Endodermal cell (in vitro differentiated cells): Measurements from ENCODE around the gene PAX8. TPM values are rescaled to one million over a fixed set of nuclear protein-coding genes. Genes with fewer than 3 reads are reported as not detected.

Experiments used
- DNase-seq: peaks from one replicate; pipeline ENCODE4 v3.0.0-alpha.2; 2017
- H3K27ac ChIP-seq: 2 replicates; pipeline ENCODE4 v1.5.1; 2013; ENCODE audit warnings: mild to moderate bottlenecking, low read depth, low read length, moderate library complexity
- H3K27me3 ChIP-seq: 2 replicates; pipeline ENCODE4 v1.6.1; 2013; ENCODE audit warnings: mild to moderate bottlenecking, low read length, moderate library complexity; ENCODE audit not compliant: insufficient read depth, control insufficient read depth, poor library complexity, severe bottlenecking
- H3K36me3 ChIP-seq: 2 replicates; pipeline ENCODE4 v1.7.0; 2013; ENCODE audit warnings: mild to moderate bottlenecking, low read length, moderate library complexity; ENCODE audit not compliant: control insufficient read depth, insufficient read depth
- H3K4me1 ChIP-seq: one replicate; pipeline ENCODE4 v1.7.0; 2013; ENCODE audit warnings: low read length; ENCODE audit not compliant: control insufficient read depth, insufficient read depth
- H3K4me3 ChIP-seq: 2 replicates; pipeline ENCODE4 v1.5.1; 2013; ENCODE audit warnings: mild to moderate bottlenecking, low read length, moderate library complexity
- H3K9ac ChIP-seq: 2 replicates; pipeline ENCODE4 v1.6.1; 2013; ENCODE audit warnings: mild to moderate bottlenecking, low read length, moderate library complexity; ENCODE audit not compliant: poor library complexity, severe bottlenecking; ENCODE audit errors: extremely low read depth
- H3K9me3 ChIP-seq: 2 replicates; pipeline ENCODE4 v1.6.1; 2013; ENCODE audit warnings: mild to moderate bottlenecking, low read length, moderate library complexity; ENCODE audit not compliant: control insufficient read depth
- H3K27ac Mint-ChIP-seq: 2 replicates; pipeline ENCODE4 v1.8.0; 2020; ENCODE audit warnings: mixed read lengths
- H3K27me3 Mint-ChIP-seq: 2 replicates; pipeline ENCODE4 v1.8.0; 2021; ENCODE audit warnings: mild to moderate bottlenecking, mixed read lengths; ENCODE audit not compliant: insufficient read depth
- H3K36me3 Mint-ChIP-seq: 2 replicates; pipeline ENCODE4 v1.8.0; 2020; ENCODE audit warnings: low read depth, mixed read lengths
- H3K4me1 Mint-ChIP-seq: 2 replicates; pipeline ENCODE4 v1.8.0; 2020; ENCODE audit warnings: mixed read lengths
- H3K4me3 Mint-ChIP-seq: 2 replicates; pipeline ENCODE4 v1.8.0; 2020; ENCODE audit warnings: mild to moderate bottlenecking, moderate library complexity, mixed read lengths
- H3K9me3 Mint-ChIP-seq: 2 replicates; pipeline ENCODE4 v1.8.0; 2020; ENCODE audit warnings: mild to moderate bottlenecking, mixed read lengths
- WGBS, 2 experiments: methylation state at CpG; one replicate each; pipeline versions ENCODE4 v1.1.5 to v1.1.7; 2013; ENCODE audit warnings: missing lambda C conversion rate in 2 of 2, mixed read lengths in 1 of 2; ENCODE audit not compliant: insufficient coverage in 1 of 2, insufficient read length in 1 of 2; 5-methylcytosine and 5-hydroxymethylcytosine counted together
- total RNA-seq, 2 donors: library from RNA; stranded (reverse); fragmentation: NEBNext Ultra II Directional in 1 of 2; extraction: Animal tissue kit (Norgen Biotek cat#: 25700) in 1 of 2; gene quantifications; 2 replicates in 1 of 2; 3 replicates in 1 of 2; pipeline ENCODE4 v1.2.1, GENCODE V29; 2021
- TF ChIP-seq, protein P1 (sequence below): fragments of 200-600 bp; sonication (generic); conservative IDR thresholded peaks from 2 replicates; pipeline ENCODE4 v1.5.0; 2021; ENCODE audit warnings: antibody characterized with exemption, mild to moderate bottlenecking

Gene PAX8
- total RNA-seq, 2 donors from 2014 or later: 0.09 to 0.11 TPM

GRCh38 chr2:113220970-113221708, 57.6 kb downstream of the PAX8 start:
- Mint-ChIP-seq H3K9me3 (no peaks in the 10 kb centered on the region), H3K4me1 (peaks cover 31% of the 10 kb centered on the region), H3K36me3 (no peaks in the 10 kb centered on the region), H3K27ac (no peak overlapping the region), H3K27me3 (no peaks in the 10 kb centered on the region), H3K4me3 (no peak overlapping the region)
- TF ChIP-seq, protein P1, sequence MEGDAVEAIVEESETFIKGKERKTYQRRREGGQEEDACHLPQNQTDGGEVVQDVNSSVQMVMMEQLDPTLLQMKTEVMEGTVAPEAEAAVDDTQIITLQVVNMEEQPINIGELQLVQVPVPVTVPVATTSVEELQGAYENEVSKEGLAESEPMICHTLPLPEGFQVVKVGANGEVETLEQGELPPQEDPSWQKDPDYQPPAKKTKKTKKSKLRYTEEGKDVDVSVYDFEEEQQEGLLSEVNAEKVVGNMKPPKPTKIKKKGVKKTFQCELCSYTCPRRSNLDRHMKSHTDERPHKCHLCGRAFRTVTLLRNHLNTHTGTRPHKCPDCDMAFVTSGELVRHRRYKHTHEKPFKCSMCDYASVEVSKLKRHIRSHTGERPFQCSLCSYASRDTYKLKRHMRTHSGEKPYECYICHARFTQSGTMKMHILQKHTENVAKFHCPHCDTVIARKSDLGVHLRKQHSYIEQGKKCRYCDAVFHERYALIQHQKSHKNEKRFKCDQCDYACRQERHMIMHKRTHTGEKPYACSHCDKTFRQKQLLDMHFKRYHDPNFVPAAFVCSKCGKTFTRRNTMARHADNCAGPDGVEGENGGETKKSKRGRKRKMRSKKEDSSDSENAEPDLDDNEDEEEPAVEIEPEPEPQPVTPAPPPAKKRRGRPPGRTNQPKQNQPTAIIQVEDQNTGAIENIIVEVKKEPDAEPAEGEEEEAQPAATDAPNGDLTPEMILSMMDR: no peak
- Histone ChIP-seq H3K4me1 (peaks cover 15% of the 10 kb centered on the region), H3K4me3 (no peak overlapping the region), H3K36me3 (no peaks in the 10 kb centered on the region), H3K9me3 (no peaks in the 10 kb centered on the region), H3K27me3 (no peaks in the 10 kb centered on the region), H3K9ac (no peak overlapping the region), H3K27ac (no peak overlapping the region)
- DNase-seq: no peak
- 88 to 100% methylated on average over 4 to 6 of the region's 6 CpGs for WGBS, 2 experiments

GRCh38 chr2:113219889-113220641, 58.7 kb downstream of the PAX8 start:
- Histone ChIP-seq H3K36me3 (no peaks in the 10 kb centered on the region), H3K27me3 (no peaks in the 10 kb centered on the region), H3K4me1 (peaks cover 11% of the 10 kb centered on the region), H3K4me3 (no peak overlapping the region), H3K9ac (no peak overlapping the region), H3K9me3 (no peaks in the 10 kb centered on the region), H3K27ac (no peak overlapping the region)
- Mint-ChIP-seq H3K4me3 (no peak overlapping the region), H3K27ac (no peak overlapping the region), H3K4me1 (peaks cover 31% of the 10 kb centered on the region), H3K9me3 (no peaks in the 10 kb centered on the region), H3K27me3 (no peaks in the 10 kb centered on the region), H3K36me3 (no peaks in the 10 kb centered on the region)
- 78 to 83% methylated on average over 3 to 6 of the region's 6 CpGs for WGBS, 2 experiments
- TF ChIP-seq, protein P1: no peak
- DNase-seq: no peak

DNA sequence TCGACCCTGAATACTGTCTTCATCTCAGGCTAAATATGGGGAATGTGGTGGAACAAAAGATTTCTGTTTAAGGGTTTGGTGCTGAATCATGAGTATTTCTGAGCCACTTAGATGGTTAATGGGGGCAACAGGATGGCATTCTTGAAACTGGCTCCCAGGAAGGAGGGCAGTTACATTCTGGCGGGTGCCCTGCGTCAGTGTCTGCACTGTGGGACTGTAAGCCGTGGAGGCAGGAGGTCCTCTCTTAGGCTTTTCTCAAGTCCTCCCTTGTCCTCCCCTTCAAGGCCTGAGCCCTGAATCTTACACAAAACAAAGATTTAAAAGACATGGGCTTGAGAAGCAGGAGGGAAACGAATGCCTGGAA, 59.2 kb downstream of the PAX8 start:
- peaks cover 31% of the 10 kb centered on the region for H3K4me1 Mint-ChIP-seq
- Histone ChIP-seq H3K36me3 (no peaks in the 10 kb centered on the region), H3K4me3 (no peak overlapping the region), H3K4me1 (peaks cover 11% of the 10 kb centered on the region), H3K9ac (no peak overlapping the region), H3K9me3 (no peaks in the 10 kb centered on the region), H3K27me3 (no peaks in the 10 kb centered on the region), H3K27ac (no peak overlapping the region)
- no peak overlapping the region for H3K27ac Mint-ChIP-seq
- no peaks in the 10 kb centered on the region for H3K36me3 Mint-ChIP-seq
- no peak for DNase-seq
- no peak overlapping the region for H3K4me3 Mint-ChIP-seq
- TF ChIP-seq, protein P1: no peak
- no peaks in the 10 kb centered on the region for H3K9me3 Mint-ChIP-seq
- H3K27me3 Mint-ChIP-seq: no peaks in the 10 kb centered on the region
- 94 to 100% methylated on average over 3 to 5 of the region's 5 CpGs for WGBS, 2 experiments
